Measurements from ENCODE around the gene ASPHD1. TPM values are rescaled to one million over a fixed set of nuclear protein-coding genes. Genes with fewer than 3 reads are reported as not detected.

ASPHD1 gene
- total RNA-seq, 1 experiment from 2014 or later: 2.0 TPM

DNA sequence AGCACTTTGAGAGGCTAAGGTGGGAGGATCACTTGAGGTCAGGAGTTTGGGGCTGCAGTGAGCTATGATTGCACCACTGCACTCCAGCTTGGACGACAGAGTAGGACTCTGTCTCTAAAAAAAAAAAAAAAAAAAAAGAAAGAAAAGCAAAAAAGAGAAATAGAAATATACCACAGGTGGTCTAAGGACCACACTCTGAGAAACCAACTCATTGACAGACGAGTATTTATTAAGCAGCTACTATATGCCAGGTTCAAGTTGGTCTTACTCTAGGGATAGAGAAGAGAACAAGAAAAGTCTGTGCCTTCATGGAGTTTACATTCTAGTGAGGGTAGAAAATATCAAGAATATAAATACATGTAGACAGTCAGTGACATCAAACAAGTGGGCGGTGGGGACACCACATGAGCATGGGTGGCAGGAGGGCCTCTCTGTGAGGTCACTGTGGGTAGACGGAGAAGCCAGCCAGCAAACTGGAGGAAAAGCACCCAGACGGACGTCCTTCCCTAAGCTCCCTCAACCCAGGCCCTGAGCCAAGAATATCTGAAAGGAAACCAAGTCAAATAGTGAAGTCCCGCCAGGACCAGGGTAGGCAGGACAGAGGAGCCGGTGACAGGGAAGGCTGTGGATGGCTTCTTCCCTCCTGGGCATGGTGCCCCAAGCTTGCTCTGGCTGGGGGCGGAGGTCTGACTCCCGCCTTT lies 42.0 kb upstream of the ASPHD1 start:
- CTCF ChIA-PET: no interaction called here

DNA sequence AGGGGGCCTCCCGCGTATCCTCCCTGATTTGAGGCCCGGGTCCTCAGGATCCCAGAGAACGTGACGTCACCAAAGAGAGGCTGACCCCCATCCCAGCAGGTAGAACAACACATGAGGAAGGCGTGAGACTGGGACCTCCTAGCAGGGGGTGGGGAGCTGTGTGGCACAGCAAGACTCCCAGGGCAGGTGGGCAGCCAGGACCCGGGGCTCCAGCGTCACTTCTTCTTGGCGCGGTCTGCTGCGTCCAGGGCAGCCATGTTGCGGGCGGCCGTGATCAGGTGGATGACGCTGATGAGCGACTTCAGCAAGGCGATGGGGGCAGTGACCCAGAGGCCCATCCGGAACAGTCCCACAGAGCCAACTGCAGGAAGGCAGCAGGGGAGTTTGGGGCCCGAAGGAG lies 41.3 kb upstream of the ASPHD1 start:
- POLR2A ChIA-PET (ENCODE audit: unreplicated experiment): no interaction called here
- DNase-seq: no peak
- no TSS peak for BruUV-seq (replicated peaks)

More for the DNA sequence above, 42.0 kb upstream of the ASPHD1 start:
- H3K27ac ChIP-seq (ENCODE audit: low read length): no peak overlapping the region
- no peaks in the 10 kb centered on the region for H3K36me3 ChIP-seq (ENCODE audit: low read depth, low read length)
- H3K27me3 ChIP-seq (ENCODE audit: low read length): no peaks in the 10 kb centered on the region
- no peak for DNase-seq
- POLR2A ChIA-PET (ENCODE audit: unreplicated experiment): no interaction called here
- no peak overlapping the region for H2AFZ ChIP-seq (ENCODE audit: low read length)
- H3K4me3 ChIP-seq (ENCODE audit: low read length): no peak overlapping the region
- H3K4me1 ChIP-seq (ENCODE audit: insufficient read depth, low read length): no peaks in the 10 kb centered on the region
- H3K4me2 ChIP-seq (ENCODE audit: low read length): no peak overlapping the region
- no peaks in the 10 kb centered on the region for H3K9me2 ChIP-seq (replicated peaks; ENCODE audit: low read length)
- H4K20me1 ChIP-seq (ENCODE audit: low read length): no peaks in the 10 kb centered on the region
- no peak for ATAC-seq
- TF ChIP-seq EZH2phosphoT487 (IDR thresholded peaks at IDR 0.05; ENCODE audit: borderline replicate concordance, low read length) (no peak), EZH2 (IDR thresholded peaks at IDR 0.05; ENCODE audit: low read length, unreplicated experiment) (no peak)
- TF ChIP-seq, protein P1, sequence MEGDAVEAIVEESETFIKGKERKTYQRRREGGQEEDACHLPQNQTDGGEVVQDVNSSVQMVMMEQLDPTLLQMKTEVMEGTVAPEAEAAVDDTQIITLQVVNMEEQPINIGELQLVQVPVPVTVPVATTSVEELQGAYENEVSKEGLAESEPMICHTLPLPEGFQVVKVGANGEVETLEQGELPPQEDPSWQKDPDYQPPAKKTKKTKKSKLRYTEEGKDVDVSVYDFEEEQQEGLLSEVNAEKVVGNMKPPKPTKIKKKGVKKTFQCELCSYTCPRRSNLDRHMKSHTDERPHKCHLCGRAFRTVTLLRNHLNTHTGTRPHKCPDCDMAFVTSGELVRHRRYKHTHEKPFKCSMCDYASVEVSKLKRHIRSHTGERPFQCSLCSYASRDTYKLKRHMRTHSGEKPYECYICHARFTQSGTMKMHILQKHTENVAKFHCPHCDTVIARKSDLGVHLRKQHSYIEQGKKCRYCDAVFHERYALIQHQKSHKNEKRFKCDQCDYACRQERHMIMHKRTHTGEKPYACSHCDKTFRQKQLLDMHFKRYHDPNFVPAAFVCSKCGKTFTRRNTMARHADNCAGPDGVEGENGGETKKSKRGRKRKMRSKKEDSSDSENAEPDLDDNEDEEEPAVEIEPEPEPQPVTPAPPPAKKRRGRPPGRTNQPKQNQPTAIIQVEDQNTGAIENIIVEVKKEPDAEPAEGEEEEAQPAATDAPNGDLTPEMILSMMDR (conservative IDR thresholded peaks at IDR 0.05; ENCODE audit: low read depth, low read length): no peak
- H3F3A ChIP-seq (ENCODE audit: low read length, unreplicated experiment): no peaks in the 10 kb centered on the region
- H3K9me3 ChIP-seq (ENCODE audit: low read length): no peaks in the 10 kb centered on the region
- peaks cover 17% of the 10 kb centered on the region for H3K79me2 ChIP-seq (ENCODE audit: low read length)
- no peak overlapping the region for H3K9ac ChIP-seq (ENCODE audit: low read length)
- no TSS peak for BruUV-seq (replicated peaks)
- intact Hi-C loops (cut with micrococcal nuclease): no loop called here

DNA sequence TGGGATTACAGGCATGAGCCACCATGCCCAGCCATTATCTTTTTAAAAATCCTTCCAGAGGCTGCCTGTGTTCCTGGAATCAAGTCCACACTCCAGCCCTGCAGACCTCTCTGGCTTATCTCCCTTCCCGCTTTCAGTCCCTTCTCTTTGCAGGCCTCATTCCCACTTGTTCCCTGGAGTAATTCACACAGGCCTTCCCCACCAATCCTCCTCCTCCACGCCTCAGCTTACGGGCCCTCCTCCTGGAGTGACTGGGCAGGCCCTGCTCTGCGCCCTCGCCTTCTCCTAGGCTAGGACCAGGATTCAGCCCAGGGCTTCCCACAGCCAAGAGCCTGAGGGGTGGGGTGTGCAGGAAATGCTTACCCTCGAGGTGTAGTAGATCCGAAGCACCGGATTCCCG lies 40.1 kb upstream of the ASPHD1 start:
- H3K27me3 ChIP-seq (ENCODE audit: low read length): no peaks in the 10 kb centered on the region
- no TSS peak for BruUV-seq (replicated peaks)
- DNase-seq (no peak), ATAC-seq (no peak)
- H3K9me3 ChIP-seq (ENCODE audit: low read length): no peaks in the 10 kb centered on the region
- ChIA-PET CTCF (no interaction called here), POLR2A (ENCODE audit: unreplicated experiment) (no interaction called here)
- H3K36me3 ChIP-seq (ENCODE audit: low read depth, low read length): no peaks in the 10 kb centered on the region
- H4K20me1 ChIP-seq (ENCODE audit: low read length): no peaks in the 10 kb centered on the region
- no peak overlapping the region for H2AFZ ChIP-seq (ENCODE audit: low read length)
- TF ChIP-seq EZH2 (IDR thresholded peaks at IDR 0.05; ENCODE audit: low read length, unreplicated experiment): no peak
- TF ChIP-seq EZH2phosphoT487 (IDR thresholded peaks at IDR 0.05; ENCODE audit: borderline replicate concordance, low read length): no peak
- TF ChIP-seq, protein P1 (conservative IDR thresholded peaks at IDR 0.05; ENCODE audit: low read depth, low read length): no peak
- intact Hi-C loops (cut with micrococcal nuclease): loop anchor here (5.0 kb wide), 2 partner anchors 43 to 162 kb away; partner anchors contain the start of genes C16orf92 and PAGR1
- H3F3A ChIP-seq (ENCODE audit: low read length, unreplicated experiment): no peaks in the 10 kb centered on the region
- H3K9ac ChIP-seq (ENCODE audit: low read length): no peak overlapping the region
- peaks cover 17% of the 10 kb centered on the region for H3K79me2 ChIP-seq (ENCODE audit: low read length)
- no peaks in the 10 kb centered on the region for H3K4me1 ChIP-seq (ENCODE audit: insufficient read depth, low read length)
- H3K27ac ChIP-seq (ENCODE audit: low read length): no peak overlapping the region
- no peaks in the 10 kb centered on the region for H3K9me2 ChIP-seq (replicated peaks; ENCODE audit: low read length)
- H3K4me2 ChIP-seq (ENCODE audit: low read length): no peak overlapping the region
- no peak overlapping the region for H3K4me3 ChIP-seq (ENCODE audit: low read length)

More for the DNA sequence above, 41.3 kb upstream of the ASPHD1 start:
- ATAC-seq: no peak
- Histone ChIP-seq H2AFZ (ENCODE audit: low read length) (no peak overlapping the region), H3K9me3 (ENCODE audit: low read length) (no peaks in the 10 kb centered on the region), H3K27ac (ENCODE audit: low read length) (no peak overlapping the region), H4K20me1 (ENCODE audit: low read length) (no peaks in the 10 kb centered on the region), H3K4me1 (ENCODE audit: insufficient read depth, low read length) (no peaks in the 10 kb centered on the region), H3F3A (ENCODE audit: low read length, unreplicated experiment) (no peaks in the 10 kb centered on the region), H3K4me3 (ENCODE audit: low read length) (no peak overlapping the region), H3K36me3 (ENCODE audit: low read depth, low read length) (no peaks in the 10 kb centered on the region), H3K4me2 (ENCODE audit: low read length) (no peak overlapping the region), H3K9ac (ENCODE audit: low read length) (no peak overlapping the region), H3K27me3 (ENCODE audit: low read length) (no peaks in the 10 kb centered on the region), H3K9me2 (replicated peaks; ENCODE audit: low read length) (no peaks in the 10 kb centered on the region), H3K79me2 (ENCODE audit: low read length) (peaks cover 17% of the 10 kb centered on the region)
- TF ChIP-seq, protein P1 (conservative IDR thresholded peaks at IDR 0.05; ENCODE audit: low read depth, low read length): no peak
- TF ChIP-seq EZH2phosphoT487 (IDR thresholded peaks at IDR 0.05; ENCODE audit: borderline replicate concordance, low read length) (no peak), EZH2 (IDR thresholded peaks at IDR 0.05; ENCODE audit: low read length, unreplicated experiment) (no peak)
- CTCF ChIA-PET: no interaction called here
- intact Hi-C loops (cut with micrococcal nuclease): no loop called here
